Activated naive CD4-positive, alpha-beta T cell treated with anti-CD3 and anti-CD28 coated beads, Interleukin-2, amount 50 U/mL, for 24 hours (primary cell): ENCODE data around the gene TMEM179B.
A peak's percentile ranks its signal among the peaks of the same experiment; 100 is the strongest.
"Not testable (repeated sequence)": the region's sequence is repeated elsewhere in the genome, so short reads cannot be mapped to it uniquely, and the experiment has no call there.

Source experiments
- H3K27ac Mint-ChIP-seq: one replicate; pipeline ENCODE4 v1.8.0; 2021; ENCODE audit warnings: mild to moderate bottlenecking, mixed read lengths
- H3K27me3 Mint-ChIP-seq: one replicate; pipeline ENCODE4 v1.8.0; 2021; ENCODE audit warnings: mixed read lengths
- H3K36me3 Mint-ChIP-seq: one replicate; pipeline ENCODE4 v1.8.0; 2021; ENCODE audit warnings: mixed read lengths
- H3K4me1 Mint-ChIP-seq: one replicate; pipeline ENCODE4 v1.8.0; 2021; ENCODE audit warnings: mixed read lengths
- H3K4me3 Mint-ChIP-seq: one replicate; pipeline ENCODE4 v1.8.0; 2021; ENCODE audit warnings: mild to moderate bottlenecking, mixed read lengths
- H3K9me3 Mint-ChIP-seq: one replicate; pipeline ENCODE4 v1.8.0; 2021; ENCODE audit warnings: mixed read lengths

Gene TMEM179B, protein sequence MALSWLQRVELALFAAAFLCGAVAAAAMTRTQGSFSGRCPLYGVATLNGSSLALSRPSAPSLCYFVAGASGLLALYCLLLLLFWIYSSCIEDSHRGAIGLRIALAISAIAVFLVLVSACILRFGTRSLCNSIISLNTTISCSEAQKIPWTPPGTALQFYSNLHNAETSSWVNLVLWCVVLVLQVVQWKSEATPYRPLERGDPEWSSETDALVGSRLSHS

GRCh38 chr11:62787005-62787759 is at the start of gene TMEM179B:
TSS of gene TMEM179B (plus strand) at chr11:62787402. CDS start at chr11:62787432, 30 bp downstream.
- H3K9me3 Mint-ChIP-seq = no peaks in the 10 kb centered on the region
- H3K36me3 Mint-ChIP-seq = peaks cover 7% of the 10 kb centered on the region
- H3K27me3 Mint-ChIP-seq = no peaks in the 10 kb centered on the region

GRCh38 chr11:62747475-62748160 is 39.6 kb upstream of the TMEM179B start:
- H3K9me3 Mint-ChIP-seq = no peaks in the 10 kb centered on the region
- H3K4me1 Mint-ChIP-seq = peaks cover 23% of the 10 kb centered on the region
- H3K27me3 Mint-ChIP-seq = no peaks in the 10 kb centered on the region
- no peak overlapping the region for H3K27ac Mint-ChIP-seq
- H3K4me3 Mint-ChIP-seq = no peak overlapping the region
- peaks cover 4% of the 10 kb centered on the region for H3K36me3 Mint-ChIP-seq

More at GRCh38 chr11:62787005-62787759, at the start of gene TMEM179B:
- Mint-ChIP-seq H3K4me1 (peaks cover 43% of the 10 kb centered on the region), H3K4me3 (peak within 1 kb of the TSS; percentile 95), H3K27ac (peak within 1 kb of the TSS; percentile 91)

- not testable (repeated sequence) for H3K36me3 Mint-ChIP-seq, H3K27me3 Mint-ChIP-seq, H3K27ac Mint-ChIP-seq, H3K9me3 Mint-ChIP-seq, H3K4me3 Mint-ChIP-seq
- H3K4me1 Mint-ChIP-seq = peaks cover 34% of the 10 kb centered on the region
Measured at GRCh38 chr11:62749931-62750330, 37.3 kb upstream of the TMEM179B start.

- Mint-ChIP-seq H3K4me3 (no peak overlapping the region), H3K27me3 (no peaks in the 10 kb centered on the region), H3K9me3 (no peaks in the 10 kb centered on the region), H3K27ac (peak overlapping the region; percentile 62), H3K4me1 (peaks cover 34% of the 10 kb centered on the region), H3K36me3 (peaks cover 5% of the 10 kb centered on the region)
Measured at GRCh38 chr11:62752177-62752785, 34.9 kb upstream of the TMEM179B start.

- H3K36me3 Mint-ChIP-seq = peaks cover 5% of the 10 kb centered on the region
- peak overlapping the region; percentile 98 for H3K27ac Mint-ChIP-seq
- peak overlapping the region; percentile 92 for H3K4me3 Mint-ChIP-seq
- peaks cover 31% of the 10 kb centered on the region for H3K4me1 Mint-ChIP-seq
- H3K9me3 Mint-ChIP-seq = no peaks in the 10 kb centered on the region
- no peaks in the 10 kb centered on the region for H3K27me3 Mint-ChIP-seq
Measured at GRCh38 chr11:62752994-62753735, 34.0 kb upstream of the TMEM179B start.

- Mint-ChIP-seq H3K4me3 (peak within 1 kb of the TSS; percentile 92), H3K9me3 (no peaks in the 10 kb centered on the region), H3K27ac (peak within 1 kb of the TSS; percentile 98), H3K36me3 (peaks cover 4% of the 10 kb centered on the region), H3K27me3 (no peaks in the 10 kb centered on the region), H3K4me1 (peaks cover 28% of the 10 kb centered on the region)
Measured at GRCh38 chr11:62753736-62754603, 33.2 kb upstream of the TMEM179B start, which contains the start of gene ZBTB3. TSS of gene ZBTB3 (minus strand) at chr11:62754160. CDS start at chr11:62753664, 496 bp downstream.

DNA sequence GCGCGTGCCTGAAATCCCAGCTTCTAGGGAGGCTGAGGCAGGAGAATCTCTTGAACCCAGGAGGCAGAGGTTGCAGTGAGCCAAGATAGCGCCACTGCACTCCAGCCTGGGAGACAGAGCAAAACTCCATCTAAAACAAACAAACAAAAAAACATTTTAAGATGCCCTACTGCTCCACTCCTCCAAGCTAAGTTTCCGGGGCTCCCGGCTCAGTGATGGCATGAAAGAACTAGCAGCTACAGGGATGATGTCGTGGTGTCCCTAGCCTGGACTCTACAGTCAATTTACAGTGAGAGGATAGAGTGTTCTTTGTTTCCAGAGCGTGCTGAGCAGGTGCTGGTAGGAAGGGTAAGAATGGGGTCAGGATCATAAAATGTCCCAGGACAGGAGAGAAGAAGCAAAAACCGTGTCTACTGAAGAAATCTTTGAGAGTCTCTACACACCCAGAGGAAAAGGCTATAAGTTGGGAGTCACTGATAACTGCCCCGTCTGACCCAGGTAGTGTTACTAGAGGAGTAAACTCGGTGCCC is 32.1 kb upstream of the TMEM179B start:
- Mint-ChIP-seq H3K4me3 (peak overlapping the region; percentile 33), H3K27ac (no peak overlapping the region), H3K27me3 (no peaks in the 10 kb centered on the region), H3K9me3 (no peaks in the 10 kb centered on the region), H3K4me1 (peaks cover 22% of the 10 kb centered on the region), H3K36me3 (peaks cover 1% of the 10 kb centered on the region)

- H3K27ac Mint-ChIP-seq = no peak overlapping the region
- no peak overlapping the region for H3K4me3 Mint-ChIP-seq
- peaks cover 5% of the 10 kb centered on the region for H3K36me3 Mint-ChIP-seq
- no peaks in the 10 kb centered on the region for H3K27me3 Mint-ChIP-seq
- no peaks in the 10 kb centered on the region for H3K9me3 Mint-ChIP-seq
- H3K4me1 Mint-ChIP-seq = peaks cover 23% of the 10 kb centered on the region
Measured at GRCh38 chr11:62757846-62758788, 29.1 kb upstream of the TMEM179B start.

DNA sequence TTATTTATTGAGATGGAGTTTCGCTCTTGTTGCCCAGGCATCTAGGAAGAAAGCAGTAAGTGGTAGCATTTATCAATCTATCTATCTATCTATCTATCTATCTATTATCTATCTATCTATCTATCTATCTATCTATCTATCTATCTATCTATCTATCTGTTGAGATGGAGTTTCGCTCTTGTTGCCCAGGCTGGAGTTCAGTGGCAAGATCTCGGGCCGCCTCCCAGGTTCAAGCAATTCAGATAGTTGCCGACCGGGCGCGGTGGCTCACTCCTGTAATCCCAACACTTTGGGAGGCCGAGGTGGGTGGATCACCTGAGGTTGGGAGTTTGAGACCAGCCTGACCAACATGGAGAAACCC is 26.4 kb upstream of the TMEM179B start:
- not testable (repeated sequence) for H3K27me3 Mint-ChIP-seq, H3K36me3 Mint-ChIP-seq, H3K9me3 Mint-ChIP-seq, H3K27ac Mint-ChIP-seq
- Mint-ChIP-seq H3K4me1 (peaks cover 20% of the 10 kb centered on the region), H3K4me3 (peak overlapping the region; percentile 95)

DNA sequence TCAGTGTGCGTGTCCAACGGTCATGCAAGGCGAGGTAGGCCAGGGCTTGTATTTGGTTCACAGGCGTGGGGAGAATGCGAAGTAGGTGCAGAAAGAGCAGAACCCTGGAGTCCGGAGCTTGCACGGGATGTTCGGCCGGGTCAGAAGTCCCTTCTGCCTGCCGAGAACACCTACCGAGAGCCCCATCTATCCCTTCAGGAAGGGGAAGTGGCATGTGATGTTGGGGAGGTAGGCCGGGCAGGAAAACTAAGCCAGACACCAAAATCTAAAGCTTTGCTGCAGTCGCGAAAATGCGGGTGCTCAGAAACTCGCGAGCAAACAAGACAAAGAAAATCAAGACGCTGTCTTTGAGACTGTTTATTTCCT is 16.4 kb upstream of the TMEM179B start:
- H3K4me3 Mint-ChIP-seq = peak overlapping the region; percentile 93
- no peaks in the 10 kb centered on the region for H3K9me3 Mint-ChIP-seq
- no peaks in the 10 kb centered on the region for H3K27me3 Mint-ChIP-seq
- peak overlapping the region; percentile 95 for H3K27ac Mint-ChIP-seq
- peaks cover 27% of the 10 kb centered on the region for H3K4me1 Mint-ChIP-seq
- no peaks in the 10 kb centered on the region for H3K36me3 Mint-ChIP-seq

DNA sequence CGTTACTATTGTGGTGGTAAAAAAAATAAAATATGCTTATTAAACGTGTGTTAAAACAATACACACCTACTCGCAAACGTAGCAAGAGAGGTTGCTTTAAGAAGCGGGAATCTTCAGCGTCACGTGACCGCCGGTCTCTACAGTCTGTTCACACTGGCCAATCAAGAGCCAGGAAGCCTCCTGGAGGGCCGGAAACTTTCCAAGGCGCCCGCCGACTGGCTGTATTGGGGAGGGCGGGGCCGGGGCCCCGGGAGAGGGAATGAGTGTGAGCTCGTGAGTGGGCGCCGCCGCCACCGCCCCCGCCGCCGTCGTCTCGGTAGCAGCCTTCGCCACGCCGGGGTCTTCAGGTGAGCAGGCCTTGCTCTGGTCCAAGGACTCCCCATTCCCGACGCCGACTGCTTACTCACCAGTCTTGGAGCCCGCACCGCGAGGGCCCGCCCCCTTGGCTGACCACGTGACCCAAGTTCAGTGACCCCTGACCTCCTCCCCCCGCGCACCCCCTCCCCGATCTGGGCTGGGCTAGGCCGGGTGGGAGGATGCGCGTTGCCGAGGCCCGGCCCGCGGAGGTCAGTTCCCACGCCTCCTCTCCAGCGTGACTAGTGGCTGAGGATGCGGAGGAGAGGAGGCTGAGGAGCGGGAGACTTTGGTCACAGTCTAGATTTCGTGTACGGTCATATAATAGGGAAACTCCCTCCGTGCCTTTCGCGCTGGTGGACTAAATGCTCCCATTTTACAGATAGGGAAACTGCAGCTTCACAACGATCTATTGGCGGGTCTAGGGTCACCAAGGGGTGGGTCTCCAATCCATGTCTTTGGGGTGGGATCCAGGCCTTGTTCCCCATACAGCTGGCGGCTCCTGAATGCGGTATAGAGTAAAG is 15.8 kb upstream of the TMEM179B start, which contains the start of gene TAF6L:
Gene TAF6L (plus strand): TSS at position 253 of the 878 bp plus-strand sequence. CDS start 4,388 bp downstream, outside the sequence.
- Mint-ChIP-seq H3K36me3 (no peaks in the 10 kb centered on the region), H3K27me3 (no peaks in the 10 kb centered on the region), H3K9me3 (no peaks in the 10 kb centered on the region), H3K27ac (peak within 1 kb of the TSS; percentile 95), H3K4me1 (peaks cover 27% of the 10 kb centered on the region), H3K4me3 (peak within 1 kb of the TSS; percentile 93)

DNA sequence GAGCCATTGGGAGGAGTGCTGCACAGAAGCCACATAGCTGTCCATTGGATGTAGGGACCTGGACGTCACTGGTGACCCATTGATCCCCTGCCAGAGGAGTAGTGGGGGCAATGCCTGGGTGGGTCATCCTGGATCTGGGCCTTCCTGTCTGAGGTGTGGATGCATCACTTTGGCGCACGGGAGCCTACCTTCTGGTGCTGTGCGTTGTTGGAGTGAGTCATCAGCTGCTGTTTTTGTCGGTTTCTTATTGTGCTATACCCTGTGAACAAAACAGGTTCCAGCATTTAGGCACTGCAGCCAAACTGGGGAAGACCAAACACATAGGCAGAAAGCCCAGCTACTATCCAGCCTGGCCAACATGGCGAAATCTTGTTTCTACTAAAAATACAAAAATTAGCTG is 12.8 kb upstream of the TMEM179B start:
- Mint-ChIP-seq H3K36me3 (no peaks in the 10 kb centered on the region), H3K4me3 (no peak overlapping the region), H3K4me1 (peaks cover 33% of the 10 kb centered on the region)

More for the DNA sequence above, 12.8 kb upstream of the TMEM179B start:
- H3K9me3 Mint-ChIP-seq = no peaks in the 10 kb centered on the region
- no peak overlapping the region for H3K27ac Mint-ChIP-seq
- H3K27me3 Mint-ChIP-seq = no peaks in the 10 kb centered on the region
